Glomerular visceral epithelial cell (primary cell): ENCODE measurements around the gene ADCY10.

ENCODE experiments used
- DNase-seq: peaks from one replicate; pipeline ENCODE4 v3.0.0-alpha.2; 2016; ENCODE audit errors: extremely low spot score

Gene ADCY10

DNA sequence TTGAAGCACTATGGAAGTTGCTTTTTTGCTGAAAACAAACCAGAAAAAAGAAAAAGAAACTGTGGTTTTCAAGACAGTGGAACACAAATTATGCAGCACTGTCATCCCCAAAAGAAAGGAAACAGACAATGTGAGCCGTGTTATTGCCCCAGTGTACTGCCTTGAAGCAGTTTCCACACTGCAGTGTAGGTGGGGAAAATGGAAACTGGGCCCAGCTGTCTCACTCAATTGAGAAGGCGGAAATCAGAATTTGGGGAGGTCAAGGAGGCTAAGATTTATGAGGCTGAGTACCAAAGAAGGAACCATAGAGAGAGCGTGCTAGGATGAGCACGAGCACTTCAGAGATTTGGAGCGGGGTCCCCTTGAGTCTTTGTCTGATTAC, 136.7 kb downstream of the ADCY10 start:
- no peak for DNase-seq

DNA sequence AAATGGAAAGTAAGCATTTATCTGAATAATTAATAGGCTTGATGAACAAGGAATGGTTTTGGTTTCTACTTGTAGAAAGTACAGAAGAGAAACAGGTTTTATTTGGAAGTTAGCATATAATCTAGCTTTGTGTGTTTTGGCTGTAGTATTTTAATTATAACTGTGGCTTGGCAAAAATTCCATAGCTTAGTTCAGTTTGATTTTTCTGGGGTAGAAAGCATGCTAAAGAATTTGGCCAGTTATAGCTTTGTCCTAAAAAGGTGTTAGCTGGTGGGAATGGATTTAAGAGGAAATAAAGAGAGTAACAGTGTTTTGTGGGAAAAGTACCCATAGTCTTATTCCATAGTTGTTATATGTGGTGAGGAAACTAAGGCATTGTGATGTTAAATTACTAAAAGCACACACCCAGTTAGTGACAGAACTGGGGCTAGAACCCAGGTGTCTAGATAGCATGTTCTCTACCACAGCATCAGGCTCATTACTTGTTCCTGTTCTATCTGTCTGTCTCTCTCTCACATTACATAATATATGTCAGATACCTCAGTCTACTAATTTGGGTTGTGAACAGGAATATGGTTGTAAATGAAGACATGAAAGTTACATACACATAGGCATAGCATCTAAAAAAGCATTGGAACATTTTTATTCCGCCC, 137.2 kb downstream of the ADCY10 start:
- DNase-seq = no peak

DNA sequence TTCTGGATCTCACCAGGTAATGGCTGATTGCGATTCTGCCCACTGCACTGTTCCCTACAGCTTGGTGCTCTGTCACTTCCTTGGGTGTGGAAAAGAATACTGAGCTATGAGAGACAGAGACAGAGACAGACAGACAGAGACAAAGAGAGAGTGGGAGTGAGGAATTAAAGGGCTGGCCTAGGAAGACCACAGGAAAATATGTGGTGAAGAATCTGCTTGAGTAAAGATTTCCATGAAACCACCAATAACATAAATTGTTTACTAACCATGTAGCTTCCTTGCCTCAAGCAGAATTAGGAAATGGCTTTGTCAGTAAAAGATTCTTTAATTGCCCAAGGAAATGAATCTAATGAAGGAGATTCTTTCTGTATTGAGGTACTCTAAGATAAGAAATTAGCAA, 137.8 kb downstream of the ADCY10 start:
- DNase-seq = no peak

DNA sequence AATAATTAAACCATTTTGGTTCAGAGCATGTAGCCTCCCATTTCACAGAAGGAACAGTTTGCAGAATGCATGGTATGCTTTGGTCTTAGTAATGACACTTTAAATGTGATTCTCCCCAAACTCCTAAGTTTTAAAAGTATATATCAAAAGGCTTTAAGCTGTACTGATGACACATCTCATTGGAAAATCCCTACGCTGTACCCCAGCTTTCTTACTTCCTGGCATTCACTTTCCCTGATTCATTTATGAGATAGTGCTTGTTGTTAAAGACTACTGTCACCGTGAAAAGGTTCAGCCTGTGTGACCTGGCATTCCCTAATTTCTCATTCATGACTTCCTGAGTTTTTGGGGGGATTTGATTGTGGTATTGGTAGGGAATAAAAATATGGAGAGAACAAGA, 138.8 kb downstream of the ADCY10 start:
- peak; percentile 50 for DNase-seq

DNA sequence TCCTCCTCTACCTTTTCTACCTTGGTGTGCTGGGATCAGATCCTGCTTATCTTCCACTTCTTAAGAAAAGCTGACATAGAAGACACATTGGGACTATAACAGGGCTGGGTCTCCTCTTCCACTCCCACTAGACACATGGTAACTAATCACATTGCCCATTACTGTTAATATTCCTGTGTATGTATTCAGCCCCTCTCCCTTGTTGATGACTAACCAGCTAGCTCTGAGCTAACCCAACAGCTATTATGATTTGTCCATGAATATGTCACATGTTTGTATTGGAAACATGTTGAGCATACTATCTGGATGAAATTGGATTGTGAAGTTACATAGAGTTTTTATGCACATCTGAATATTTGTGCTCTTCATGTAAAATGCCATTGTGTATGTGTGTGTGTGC, 139.2 kb downstream of the ADCY10 start:
- no peak for DNase-seq

DNA sequence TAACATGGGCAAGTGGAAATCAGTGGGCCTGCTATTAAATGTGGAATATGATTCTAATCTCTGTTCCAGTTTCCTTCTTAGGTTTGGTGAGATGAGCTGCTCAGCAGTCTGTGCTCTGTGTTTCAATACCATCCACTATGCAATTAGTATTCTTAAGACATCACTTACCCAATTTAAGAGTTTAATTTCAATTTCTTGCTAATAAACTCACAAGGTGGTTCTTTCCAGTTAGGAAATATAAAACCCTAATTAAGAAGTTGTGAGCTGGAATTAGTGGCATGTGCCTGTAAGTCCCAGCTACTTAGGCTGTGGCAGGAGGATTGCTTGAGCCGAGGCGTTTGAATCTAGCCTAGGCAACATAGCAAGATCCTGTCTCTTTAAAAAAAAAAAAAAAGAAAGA, 140.4 kb downstream of the ADCY10 start:
- DNase-seq = no peak

DNA sequence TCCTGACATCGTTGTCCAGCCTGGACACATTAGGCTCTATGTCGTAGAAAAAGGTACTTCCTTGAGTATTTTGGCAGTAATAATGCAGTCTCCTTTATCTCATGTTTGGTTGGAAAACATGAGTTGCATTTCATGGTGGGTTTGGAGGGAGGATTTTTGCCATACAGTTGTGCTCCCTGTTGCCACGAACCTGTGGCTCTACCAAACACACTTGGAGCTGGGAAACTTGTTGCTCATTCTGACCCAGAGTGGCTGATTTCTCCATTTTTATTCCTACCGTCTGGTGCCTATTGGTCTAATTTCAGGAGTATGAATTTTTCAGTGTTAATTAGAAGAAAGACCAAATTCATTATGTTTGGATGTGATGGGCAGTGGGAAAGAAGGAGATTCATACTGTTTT, 141.5 kb downstream of the ADCY10 start:
- no peak for DNase-seq

DNA sequence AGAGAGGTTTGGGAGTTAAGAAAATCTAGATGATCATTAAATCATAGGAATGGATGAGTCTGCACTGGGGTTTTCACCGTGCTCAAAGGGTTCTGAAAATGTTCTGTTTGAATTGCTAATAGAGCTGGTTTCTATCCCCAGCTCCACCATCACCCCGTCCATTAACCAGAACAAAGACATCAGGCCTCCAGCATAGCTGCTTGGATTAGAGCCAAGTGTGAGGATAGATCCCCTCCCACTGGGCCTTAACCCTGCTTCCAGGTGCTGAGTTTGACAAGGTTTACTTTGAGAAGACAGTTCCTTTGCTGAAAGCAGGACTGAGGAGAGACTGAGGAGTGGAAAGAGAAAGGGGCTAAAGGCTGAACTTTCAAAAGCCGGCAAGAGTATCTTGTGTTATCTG, 143.8 kb downstream of the ADCY10 start:
- no peak for DNase-seq

DNA sequence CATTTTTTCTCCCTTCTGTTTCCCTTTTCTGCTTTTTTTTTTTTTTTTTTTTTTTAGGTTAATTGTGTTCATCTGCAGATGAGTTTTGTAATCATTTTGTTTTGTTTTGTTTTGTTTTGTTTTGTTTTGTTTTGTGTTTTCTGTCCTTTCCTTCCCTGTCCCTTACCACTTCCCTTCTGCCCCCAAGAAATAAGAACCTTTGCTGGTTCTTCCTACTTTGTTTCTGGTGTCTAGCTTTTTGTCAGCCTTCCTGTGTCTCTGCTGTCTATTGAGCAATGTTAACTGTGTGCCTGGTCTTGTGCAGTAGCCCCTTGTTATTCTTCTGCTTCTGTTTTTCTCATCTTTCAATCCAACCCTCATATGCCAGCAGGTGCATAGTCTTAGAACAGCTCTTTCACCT, 146.2 kb downstream of the ADCY10 start:
- no peak for DNase-seq

DNA sequence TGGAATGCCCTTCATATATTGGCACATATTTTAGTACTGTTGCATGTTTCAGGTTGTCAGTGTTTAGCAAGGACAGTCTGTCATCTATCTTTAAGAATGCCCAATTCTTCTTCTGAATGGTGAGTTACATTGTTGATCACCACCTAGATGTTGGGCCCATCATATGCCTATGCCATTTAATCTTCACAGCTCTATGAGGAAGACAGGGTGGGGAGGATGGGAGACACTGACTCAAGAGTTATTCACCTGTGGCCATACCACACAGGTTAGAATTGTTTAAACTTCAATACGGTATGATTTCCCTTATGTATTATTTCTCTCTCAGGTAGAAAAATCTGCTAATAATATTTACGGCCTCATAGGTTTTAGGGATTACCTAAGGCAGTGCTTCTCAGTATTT, 147.4 kb downstream of the ADCY10 start:
- no peak for DNase-seq

DNA sequence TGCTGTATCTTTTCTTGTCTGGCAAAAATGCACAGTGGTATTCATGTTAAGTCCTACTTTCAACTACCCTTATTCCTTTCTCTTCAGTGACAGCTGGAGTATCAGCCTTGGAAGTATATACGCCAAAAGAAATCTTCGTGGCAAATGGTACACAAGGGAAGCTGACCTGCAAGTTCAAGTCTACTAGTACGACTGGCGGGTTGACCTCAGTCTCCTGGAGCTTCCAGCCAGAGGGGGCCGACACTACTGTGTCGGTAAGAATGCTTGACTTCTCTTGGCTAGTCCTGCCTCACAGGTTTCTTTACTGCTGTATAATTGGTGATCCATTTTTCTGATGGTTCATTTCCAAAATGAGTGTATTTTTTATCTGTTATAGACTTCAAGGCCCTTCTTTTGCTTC, 148.4 kb downstream of the ADCY10 start:
- no peak for DNase-seq

DNA sequence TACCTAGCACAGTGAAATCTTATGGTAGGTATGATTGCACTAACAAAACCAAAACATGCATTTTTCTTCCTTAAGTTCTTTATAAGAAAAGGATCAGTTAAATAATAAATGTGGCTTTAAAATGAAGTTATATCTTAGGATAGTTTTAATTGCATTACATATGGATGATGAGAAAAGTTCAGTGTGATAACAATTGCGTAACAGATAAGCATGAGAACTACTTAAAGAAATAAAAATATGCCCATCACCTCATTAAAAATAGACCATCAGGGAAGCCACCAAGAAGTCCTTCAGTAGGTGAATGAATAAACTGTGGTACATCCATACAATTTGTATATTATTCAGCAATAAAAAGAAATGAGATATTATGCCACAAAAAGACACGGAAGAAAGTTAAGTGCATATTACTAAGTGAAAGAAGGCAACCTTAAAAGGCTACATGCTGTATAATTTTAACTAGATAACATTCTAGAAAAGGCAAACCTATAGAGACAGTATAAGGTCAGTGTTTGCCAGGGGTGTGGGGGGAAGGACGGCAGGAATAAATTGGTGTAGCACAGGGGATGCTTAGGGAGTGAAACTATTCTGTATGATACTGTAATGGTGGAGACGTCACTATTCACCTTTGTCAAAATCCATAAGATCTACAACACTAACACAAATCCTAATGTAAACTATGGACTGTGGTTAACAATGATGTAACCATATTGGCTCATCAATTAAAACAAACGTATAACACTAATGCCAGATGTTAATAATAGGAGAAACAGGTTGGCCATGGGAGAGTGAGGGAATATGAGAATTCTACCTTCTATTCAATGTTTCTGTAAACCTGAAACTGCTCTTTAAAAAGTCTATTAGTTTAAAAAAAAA, 149.2 kb downstream of the ADCY10 start:
- no peak for DNase-seq

DNA sequence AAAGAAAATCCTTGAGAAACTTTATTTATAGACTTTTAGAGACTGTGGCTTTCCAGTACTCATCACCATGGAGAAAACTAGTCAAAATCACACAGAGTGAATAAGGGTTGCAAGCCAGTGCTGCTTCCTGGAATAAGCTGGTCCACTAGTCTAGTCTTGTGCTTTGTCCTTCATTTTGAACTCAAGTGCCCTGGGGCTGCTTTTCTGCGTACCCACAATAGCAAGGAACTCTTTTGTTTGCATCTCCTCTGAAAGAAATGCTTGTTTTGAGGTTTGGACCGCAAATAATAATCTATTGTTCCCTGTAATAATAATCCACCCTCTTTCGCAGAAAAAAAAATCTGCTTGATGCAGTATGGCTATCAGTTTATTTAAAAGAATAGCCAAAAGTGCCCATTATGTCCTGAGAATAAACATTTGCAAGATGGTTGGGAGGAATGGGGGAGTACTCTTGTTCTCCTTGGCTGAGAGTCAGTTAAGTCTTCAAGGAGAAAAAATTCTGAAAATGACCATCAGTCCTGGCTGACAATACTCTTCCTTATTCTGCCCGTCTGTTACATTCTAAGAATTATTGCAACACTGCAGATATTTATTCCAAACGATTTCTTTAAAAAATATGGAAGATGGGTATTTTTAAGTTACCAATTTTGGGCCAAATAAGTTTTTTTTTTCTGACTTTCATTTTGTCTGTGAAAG, 150.3 kb downstream of the ADCY10 start:
- no peak for DNase-seq

DNA sequence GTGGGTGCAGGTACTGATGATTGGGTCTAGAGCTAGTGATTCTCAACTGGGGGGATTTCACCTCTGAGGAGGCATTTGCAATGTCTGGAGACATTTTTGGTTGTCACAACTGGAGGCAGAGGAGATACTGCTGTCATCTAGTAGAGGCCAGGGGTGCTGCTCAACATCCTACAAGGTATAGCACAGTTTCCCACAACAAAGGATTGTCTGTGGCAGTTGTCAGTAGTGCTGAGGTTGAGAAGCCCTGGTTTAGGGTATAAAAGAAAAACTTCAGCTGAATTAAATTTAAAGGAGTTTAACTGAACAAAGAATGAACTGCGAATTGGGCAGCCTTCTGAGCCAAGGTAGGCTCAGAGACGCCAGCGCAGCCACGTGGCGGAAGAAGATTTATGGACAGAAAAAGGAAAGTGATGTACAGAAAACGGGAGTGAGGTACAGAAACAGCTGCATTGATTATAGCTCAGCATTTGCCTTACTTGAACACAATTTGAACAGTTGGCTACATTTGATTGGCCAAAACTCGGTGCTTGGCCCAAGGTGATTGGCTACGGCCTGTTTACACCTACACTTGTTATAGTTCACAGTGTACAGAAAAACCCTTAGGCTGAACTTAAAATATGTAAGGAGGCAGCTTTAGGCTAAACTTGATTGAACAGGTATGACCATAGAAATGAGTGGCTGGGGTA, 151.7 kb downstream of the ADCY10 start:
- DNase-seq = no peak

DNA sequence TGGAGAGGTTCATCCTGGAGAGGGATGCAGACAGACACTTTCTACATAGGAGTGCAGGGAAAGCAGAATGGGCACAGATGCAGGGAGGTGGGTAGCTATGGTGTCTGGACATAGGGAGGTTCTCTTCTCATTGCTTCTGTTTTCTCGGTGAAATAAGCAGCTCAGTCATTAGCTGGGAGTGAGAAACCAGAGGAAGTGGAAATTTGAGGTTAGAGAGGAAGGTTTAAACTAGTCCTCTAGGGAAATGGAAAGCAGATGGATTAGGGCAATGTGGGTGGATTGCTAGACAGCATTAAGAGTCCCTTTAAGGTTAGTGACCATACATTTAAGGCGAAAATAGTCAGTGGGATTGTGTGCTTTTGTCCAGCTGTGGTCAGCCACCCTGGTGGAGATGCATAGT, 152.5 kb downstream of the ADCY10 start:
- no peak for DNase-seq
